ENCODE results near the gene RPS27A. TPM values are rescaled to one million over a fixed set of nuclear protein-coding genes. Genes with fewer than 3 reads are reported as not detected.
"Not testable (repeated sequence)": the region's sequence is repeated elsewhere in the genome, so short reads cannot be mapped to it uniquely, and the experiment has no call there.

RPS27A gene
- total RNA-seq, 1 donor from 2014 or later = 1,190 TPM

GRCh38 chr2:55239656-55240222 lies 7.3 kb downstream of the RPS27A start:
- no peak for DNase-seq

- DNase-seq = not testable (repeated sequence)
Measured at GRCh38 chr2:55241582-55241981, 9.1 kb downstream of the RPS27A start.

GRCh38 chr2:55242617-55243016 lies 10.1 kb downstream of the RPS27A start:
- no peak for DNase-seq

GRCh38 chr2:55245411-55245810 lies 12.9 kb downstream of the RPS27A start:
- no peak for DNase-seq

GRCh38 chr2:55247025-55247424 lies 14.5 kb downstream of the RPS27A start:
- no peak for DNase-seq

- DNase-seq = no peak
Measured at GRCh38 chr2:55252832-55253231, 20.3 kb downstream of the RPS27A start.

GRCh38 chr2:55259586-55259985 lies 27.1 kb downstream of the RPS27A start:
- not testable (repeated sequence) for DNase-seq

- no peak for DNase-seq
Measured at GRCh38 chr2:55268288-55268906, 35.9 kb downstream of the RPS27A start.

- peak; percentile 97 for DNase-seq
Measured at GRCh38 chr2:55268907-55269644, 36.6 kb downstream of the RPS27A start, which contains the start of gene MTIF2. TSS of gene MTIF2 (minus strand) at chr2:55269231. CDS start at chr2:55263858, 5,373 bp downstream.

- DNase-seq = peak; percentile 29
Measured at GRCh38 chr2:55269645-55269990, 37.1 kb downstream of the RPS27A start.

GRCh38 chr2:55274346-55274745 lies 41.9 kb downstream of the RPS27A start:
- not testable (repeated sequence) for DNase-seq

- DNase-seq = no peak
Measured at GRCh38 chr2:55277310-55277709, 44.8 kb downstream of the RPS27A start.

GRCh38 chr2:55279214-55279835 lies 46.8 kb downstream of the RPS27A start:
- DNase-seq = not testable (repeated sequence)

- DNase-seq = not testable (repeated sequence)
Measured at GRCh38 chr2:55279859-55280424, 47.5 kb downstream of the RPS27A start.

GRCh38 chr2:55280851-55281546 lies 48.5 kb downstream of the RPS27A start:
- not testable (repeated sequence) for DNase-seq

GRCh38 chr2:55282110-55282917 lies 49.8 kb downstream of the RPS27A start:
- peak; percentile 91 for DNase-seq

- no peak for DNase-seq
Measured at GRCh38 chr2:55283083-55283482, 50.6 kb downstream of the RPS27A start.
